Heart left ventricle (tissue), 13 donors: Measurements from ENCODE around the gene HDAC4.

ENCODE experiments used
- CTCF ChIP-seq, 12 donors: fragments of 200-600 bp; sonication (generic) in 4 of 12; IDR thresholded peaks; one replicate each; pipeline versions ENCODE4 v1.5.0 to v1.8.0; 2018 to 2022; ENCODE audit warnings: antibody characterized with exemption in 12 of 12, mild to moderate bottlenecking in 5 of 12
- POLR2A ChIP-seq, 2 donors: fragments of 450-650 bp; IDR thresholded peaks; one replicate each; pipeline ENCODE4 v1.6.1; 2017; ENCODE audit warnings: antibody characterized with exemption in 2 of 2, mild to moderate bottlenecking in 2 of 2, moderate library complexity in 2 of 2
- donor health status: ischemic (EF 13 %, LVEDD 7.1; RV severe dilation, severe dysfunction).
- donor health status: DM: no; HTN: yes; CAD: no.
- donor health status: DM: no; HTN: no; CAD: no.
- donor health status: ischemic (EF 25% LVEDD 6.9; RV normal size, moderate dysfunction).
- donor health status: ischemic (EF 25% LVEDD 5.7; RV mildly dilated, moderate dysfunction).
- donor health status: ischemic (EF 35%, LVEDD 5.7; RV mildly dilated, moderate dysfunction).
- donor health status: nonischemic (EF 11% LVEDD 7.7; RV severe dilation, severe dysfunction).
- donor health status: DM: yes; HTN: yes; CAD: no.
- donor health status: PGD.
- donor health status: ischemic (EF 29% LVEDD 5.4; RV normal size, mild dysfunction).
- donor health status: nonischemic (EF 23%, LVEDD 6.1; RV moderate dilation, normal function).

- TF ChIP-seq CTCF (IDR thresholded peaks at IDR 0.05): no peak
- no peak for TF ChIP-seq POLR2A (IDR thresholded peaks at IDR 0.05)
Measured at GRCh38 chr2:239145601-239146000, 255.2 kb downstream of the HDAC4 start.
